ENCODE data around the gene BIVM. TPM values are rescaled to one million over a fixed set of nuclear protein-coding genes. Genes with fewer than 3 reads are reported as not detected.

The BIVM gene
- total and polyA plus RNA-seq, 9 donors = 25.2 to 36.7 (median 29.3) TPM

DNA sequence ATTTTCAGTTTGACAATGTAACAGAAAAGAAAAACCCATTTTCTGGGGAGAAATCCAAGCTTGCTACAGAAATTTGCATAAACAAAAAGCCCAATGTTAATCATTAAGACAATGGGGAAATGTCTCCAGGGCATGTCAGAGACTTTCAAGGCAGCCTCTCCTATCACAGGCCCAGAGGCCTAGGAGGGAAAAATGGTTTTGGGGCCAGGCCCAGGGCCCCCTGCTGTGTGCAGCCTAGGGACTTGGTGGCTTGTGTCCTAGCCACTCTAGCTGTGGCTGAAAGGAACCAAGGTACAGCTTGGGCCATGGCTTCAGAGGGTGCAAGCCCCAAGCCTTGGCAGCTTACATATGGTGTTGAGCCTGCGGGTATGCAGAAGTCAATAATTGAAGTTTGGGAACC is 17.3 kb upstream of the BIVM start:
- no peaks in the 10 kb centered on the region for H3K27me3 ChIP-seq (ENCODE audit: control insufficient read depth, insufficient read depth, low read length)
- no peak for DNase-seq
- 85% methylated on average over 1 of the region's 1 CpG for WGBS (ENCODE audit: insufficient coverage)
- H3K4me3 ChIP-seq (ENCODE audit: low read length) = no peak overlapping the region
- no peaks in the 10 kb centered on the region for H3K4me1 ChIP-seq (ENCODE audit: control insufficient read depth, insufficient read depth, low read length)
- H3K27ac ChIP-seq (ENCODE audit: low read length) = no peak overlapping the region
- peaks cover 7% of the 10 kb centered on the region for H3K36me3 ChIP-seq (ENCODE audit: control insufficient read depth, insufficient read depth, low read length)
- no peaks in the 10 kb centered on the region for H3K9me3 ChIP-seq (replicated peaks; ENCODE audit: control insufficient read depth, low read depth, low read length)

DNA sequence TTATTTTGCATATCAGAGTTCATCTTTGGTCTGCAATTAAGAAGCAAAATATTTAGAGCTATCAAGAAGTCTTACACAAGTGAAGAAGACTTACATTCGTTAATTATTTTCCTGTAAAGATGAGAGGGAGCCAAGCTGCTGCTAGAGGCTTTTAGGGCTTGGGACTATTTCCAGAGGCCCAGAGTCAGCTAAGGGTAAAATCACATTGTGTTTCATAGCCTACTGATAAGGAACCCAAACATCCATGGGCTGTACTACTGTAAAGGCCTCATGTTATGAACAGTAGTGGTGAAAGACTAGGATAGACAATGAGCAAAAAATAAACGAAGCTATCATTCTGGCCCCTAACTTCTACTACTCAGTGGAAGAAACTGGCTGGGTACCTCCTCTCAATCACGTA is 14.4 kb upstream of the BIVM start:
- no peak for DNase-seq
- Histone ChIP-seq H3K9me3 (replicated peaks; ENCODE audit: control insufficient read depth, low read depth, low read length) (no peaks in the 10 kb centered on the region), H3K4me1 (ENCODE audit: control insufficient read depth, insufficient read depth, low read length) (no peaks in the 10 kb centered on the region), H3K27me3 (ENCODE audit: control insufficient read depth, insufficient read depth, low read length) (no peaks in the 10 kb centered on the region), H3K36me3 (ENCODE audit: control insufficient read depth, insufficient read depth, low read length) (peaks cover 15% of the 10 kb centered on the region), H3K4me3 (ENCODE audit: low read length) (no peak overlapping the region), H3K27ac (ENCODE audit: low read length) (no peak overlapping the region)
- WGBS (ENCODE audit: insufficient coverage) = no CpG with 5 or more reads among the region's 3 CpGs

DNA sequence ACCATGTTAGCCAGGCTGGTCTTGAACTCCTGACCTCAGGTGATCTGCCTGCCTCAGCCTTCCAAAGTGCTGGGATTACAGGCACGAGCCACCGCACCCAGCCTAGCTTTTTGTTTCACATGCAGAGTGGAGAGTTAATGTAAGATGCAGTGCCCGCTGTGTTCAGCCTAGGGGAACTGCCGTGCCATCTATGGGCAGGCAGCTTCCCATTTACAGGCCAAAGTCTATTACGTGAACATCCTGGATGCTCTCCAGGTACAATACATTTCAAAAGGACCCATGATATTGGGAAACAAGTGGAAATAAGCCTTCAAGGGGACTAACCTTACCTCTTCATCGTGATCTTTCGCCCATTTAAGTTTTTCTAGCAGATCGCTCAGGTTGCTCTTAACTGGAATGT is 10.2 kb upstream of the BIVM start:
- Histone ChIP-seq H3K4me3 (ENCODE audit: low read length) (no peak overlapping the region), H3K36me3 (ENCODE audit: control insufficient read depth, insufficient read depth, low read length) (peaks cover 30% of the 10 kb centered on the region), H3K27me3 (ENCODE audit: control insufficient read depth, insufficient read depth, low read length) (no peaks in the 10 kb centered on the region), H3K27ac (ENCODE audit: low read length) (no peak overlapping the region), H3K4me1 (ENCODE audit: control insufficient read depth, insufficient read depth, low read length) (no peaks in the 10 kb centered on the region), H3K9me3 (replicated peaks; ENCODE audit: control insufficient read depth, low read depth, low read length) (no peaks in the 10 kb centered on the region)
- 100% methylated on average over 2 of the region's 8 CpGs for WGBS (ENCODE audit: insufficient coverage)
- DNase-seq = no peak

DNA sequence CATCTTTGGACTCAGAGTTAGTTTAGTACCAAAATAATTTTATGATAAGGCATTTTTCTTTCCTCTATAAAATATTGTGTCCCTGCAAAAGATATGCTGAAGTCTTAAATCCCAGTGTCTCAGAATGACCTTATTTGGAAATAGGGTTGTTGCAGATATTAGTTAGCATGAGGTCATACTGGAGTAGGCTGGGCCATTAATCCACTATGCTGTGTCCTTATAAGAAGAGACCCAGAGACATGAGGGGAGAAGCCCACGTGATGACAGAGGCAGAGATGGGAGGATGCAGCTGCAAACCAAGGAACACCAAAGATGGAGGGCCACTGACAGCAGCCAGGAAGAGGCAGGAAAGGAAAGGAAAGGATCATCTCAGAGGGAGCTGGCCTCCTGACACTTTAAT is 6.5 kb upstream of the BIVM start:
- Histone ChIP-seq H3K9me3 (replicated peaks; ENCODE audit: control insufficient read depth, low read depth, low read length) (no peaks in the 10 kb centered on the region), H3K4me3 (ENCODE audit: low read length) (no peak overlapping the region), H3K4me1 (ENCODE audit: control insufficient read depth, insufficient read depth, low read length) (peaks cover 1% of the 10 kb centered on the region), H3K36me3 (ENCODE audit: control insufficient read depth, insufficient read depth, low read length) (peaks cover 23% of the 10 kb centered on the region), H3K27ac (ENCODE audit: low read length) (no peak overlapping the region), H3K27me3 (ENCODE audit: control insufficient read depth, insufficient read depth, low read length) (no peaks in the 10 kb centered on the region)
- WGBS (ENCODE audit: insufficient coverage) = 80% methylated on average over 1 of the region's 1 CpG
- DNase-seq = no peak

DNA sequence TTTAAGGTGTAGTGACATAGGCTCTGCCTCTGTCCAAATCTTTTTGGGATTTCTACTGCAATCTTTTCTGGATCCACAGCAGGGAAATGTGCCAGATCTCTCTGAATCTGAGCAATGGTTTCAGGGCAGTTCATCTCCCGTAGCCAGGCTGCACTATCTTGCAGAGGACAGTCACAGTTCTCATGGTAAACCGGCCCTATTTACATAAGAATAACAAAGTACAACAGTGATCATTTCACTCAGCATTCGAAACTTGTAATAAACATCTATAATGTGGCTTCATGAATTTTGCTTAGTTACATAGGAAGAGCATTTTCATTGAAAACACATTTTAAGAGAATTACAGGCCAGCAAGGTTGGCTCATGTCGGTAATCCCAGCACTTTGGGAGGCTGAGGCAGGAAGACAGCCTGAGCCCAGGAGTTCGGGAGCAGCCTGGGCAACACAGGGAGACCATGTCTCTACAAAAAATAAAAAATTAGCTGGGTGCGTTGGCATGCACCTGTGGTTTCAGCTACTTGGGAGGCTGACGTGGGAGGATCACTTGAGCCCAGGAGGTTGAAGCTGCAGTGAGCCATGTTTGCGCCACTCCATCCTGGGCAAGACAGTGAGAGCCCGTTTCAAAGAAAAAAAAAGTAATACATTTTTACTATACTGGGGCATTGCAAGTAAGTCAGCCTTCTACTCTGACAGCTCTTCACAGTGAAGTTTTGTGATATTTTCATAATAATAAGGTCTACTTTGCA is 5.1 kb upstream of the BIVM start:
- DNase-seq = no peak
- no peaks in the 10 kb centered on the region for H3K27me3 ChIP-seq (ENCODE audit: control insufficient read depth, insufficient read depth, low read length)
- no peak overlapping the region for H3K27ac ChIP-seq (ENCODE audit: low read length)
- 70% methylated on average over 4 of the region's 9 CpGs for WGBS (ENCODE audit: insufficient coverage)
- H3K9me3 ChIP-seq (replicated peaks; ENCODE audit: control insufficient read depth, low read depth, low read length) = no peaks in the 10 kb centered on the region
- H3K4me3 ChIP-seq (ENCODE audit: low read length) = no peak overlapping the region
- peaks cover 18% of the 10 kb centered on the region for H3K36me3 ChIP-seq (ENCODE audit: control insufficient read depth, insufficient read depth, low read length)
- H3K4me1 ChIP-seq (ENCODE audit: control insufficient read depth, insufficient read depth, low read length) = peaks cover 4% of the 10 kb centered on the region

DNA sequence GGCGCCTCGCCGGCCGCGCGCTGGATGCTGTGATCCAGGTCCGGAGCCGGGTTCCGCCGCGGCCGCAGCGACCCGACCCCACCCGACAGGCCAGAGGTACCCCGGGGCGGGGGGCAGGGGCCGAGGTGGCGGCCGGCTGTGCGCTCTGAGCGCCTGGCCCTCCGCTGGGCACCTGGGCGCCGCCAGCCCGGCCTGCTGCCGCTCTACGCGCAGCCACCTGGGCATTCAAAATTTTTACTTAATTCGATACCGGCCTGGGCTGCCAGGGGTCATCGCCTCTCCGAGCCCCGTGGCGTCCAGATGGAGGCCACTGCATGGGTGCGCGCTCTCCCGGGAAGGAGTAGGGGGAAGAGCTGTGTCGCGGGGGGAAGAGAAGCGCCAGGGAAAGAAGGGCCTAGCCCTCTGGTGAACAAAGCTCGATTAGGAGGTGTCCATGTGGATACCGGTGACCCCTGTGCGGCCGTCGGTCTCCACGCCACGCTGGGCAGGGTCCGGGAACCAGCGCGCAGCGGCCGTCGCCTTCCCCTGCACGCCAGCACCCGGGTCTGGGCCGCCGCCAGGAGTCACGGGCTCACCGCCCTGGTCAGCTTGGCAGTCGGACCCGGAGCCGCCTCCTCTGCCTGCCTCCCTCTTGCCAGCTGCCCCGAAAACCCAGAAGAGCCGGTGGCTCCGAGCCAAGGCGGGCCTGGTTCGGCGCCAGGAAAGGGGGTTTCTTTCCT is 666 bp downstream of the BIVM start:
- H3K36me3 ChIP-seq (ENCODE audit: control insufficient read depth, insufficient read depth, low read length) = no peaks in the 10 kb centered on the region
- peak overlapping the region; percentile 65 for H3K27ac ChIP-seq (ENCODE audit: low read length)
- peak overlapping the region; percentile 74 for H3K4me3 ChIP-seq (ENCODE audit: low read length)
- peak; percentile 51 for DNase-seq
- peaks cover 12% of the 10 kb centered on the region for H3K4me1 ChIP-seq (ENCODE audit: control insufficient read depth, insufficient read depth, low read length)
- 0% methylated on average over 60 of the region's 69 CpGs for WGBS (ENCODE audit: insufficient coverage)
- H3K27me3 ChIP-seq (ENCODE audit: control insufficient read depth, insufficient read depth, low read length) = no peaks in the 10 kb centered on the region
- no peaks in the 10 kb centered on the region for H3K9me3 ChIP-seq (replicated peaks; ENCODE audit: control insufficient read depth, low read depth, low read length)

DNA sequence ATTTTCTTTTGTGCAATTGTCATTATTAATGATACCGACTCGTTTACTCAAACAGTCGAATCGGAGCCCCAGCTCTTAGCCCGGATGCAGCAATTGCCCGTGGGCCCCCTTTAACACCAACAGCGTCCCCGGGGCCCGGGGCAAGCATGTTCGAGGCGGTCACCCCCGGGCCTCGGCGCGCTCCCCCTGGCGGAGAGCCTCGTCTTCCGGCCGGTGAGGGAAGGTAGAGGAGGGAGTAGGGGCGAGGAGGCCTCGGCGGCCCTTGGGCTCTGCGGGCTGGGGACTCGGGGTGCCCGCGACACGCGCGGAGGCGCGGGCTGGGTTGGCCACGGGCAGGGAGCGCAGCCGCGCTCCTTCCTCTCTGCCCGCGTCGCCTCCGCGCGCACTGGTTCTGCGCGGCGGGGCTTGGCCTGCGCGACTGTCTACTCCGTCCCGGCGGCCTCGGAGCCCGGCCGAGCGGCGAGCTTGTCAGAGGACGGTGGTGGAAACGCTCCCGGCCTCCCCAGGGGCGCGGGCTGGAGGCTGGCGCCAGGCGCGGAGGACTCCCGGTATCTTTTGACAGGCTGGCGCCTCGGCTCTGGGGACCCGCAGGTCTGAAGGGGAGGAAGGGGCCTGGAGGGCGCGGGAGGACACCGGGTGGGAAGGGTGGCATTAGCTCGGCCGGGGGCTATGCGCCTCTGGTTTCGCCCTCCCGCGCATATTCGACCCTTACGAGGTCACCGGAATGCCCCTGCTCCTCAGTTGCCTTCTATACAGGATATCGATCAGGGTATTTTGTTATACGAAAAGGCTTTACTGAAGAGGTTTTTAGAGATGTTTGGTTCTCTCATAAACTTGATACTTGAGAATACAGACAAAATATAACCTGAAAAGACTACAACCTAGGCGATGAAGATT is 1.5 kb downstream of the BIVM start:
- H3K27me3 ChIP-seq (ENCODE audit: control insufficient read depth, insufficient read depth, low read length) = no peaks in the 10 kb centered on the region
- peak; percentile 92 for DNase-seq
- H3K4me1 ChIP-seq (ENCODE audit: control insufficient read depth, insufficient read depth, low read length) = peaks cover 12% of the 10 kb centered on the region
- no peaks in the 10 kb centered on the region for H3K9me3 ChIP-seq (replicated peaks; ENCODE audit: control insufficient read depth, low read depth, low read length)
- H3K27ac ChIP-seq (ENCODE audit: low read length) = peak overlapping the region; percentile 65
- WGBS (ENCODE audit: insufficient coverage) = under 1% methylated on average over 54 of the region's 81 CpGs
- H3K4me3 ChIP-seq (ENCODE audit: low read length) = peak overlapping the region; percentile 74
- H3K36me3 ChIP-seq (ENCODE audit: control insufficient read depth, insufficient read depth, low read length) = no peaks in the 10 kb centered on the region

DNA sequence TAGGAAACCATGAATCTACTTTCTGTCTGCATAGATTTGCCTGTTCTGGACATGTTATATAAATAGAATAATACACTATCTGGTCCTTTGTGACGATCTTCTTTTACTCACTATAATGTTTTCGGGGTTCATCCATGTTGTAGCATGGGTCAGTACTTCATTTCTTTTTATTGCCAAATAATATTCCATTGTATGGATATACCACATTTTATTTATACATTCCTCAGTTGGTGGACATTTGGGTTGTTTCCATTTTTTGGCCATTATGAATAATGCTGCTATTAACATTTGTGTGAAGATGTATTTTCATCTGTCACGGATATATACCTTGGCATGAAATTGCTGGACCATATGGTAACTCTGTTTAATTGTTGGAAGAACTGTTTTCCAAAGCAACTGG is 6.8 kb downstream of the BIVM start:
- peaks cover 1% of the 10 kb centered on the region for H3K9me3 ChIP-seq (replicated peaks; ENCODE audit: control insufficient read depth, low read depth, low read length)
- peaks cover 10% of the 10 kb centered on the region for H3K36me3 ChIP-seq (ENCODE audit: control insufficient read depth, insufficient read depth, low read length)
- DNase-seq = no peak
- no peaks in the 10 kb centered on the region for H3K27me3 ChIP-seq (ENCODE audit: control insufficient read depth, insufficient read depth, low read length)
- H3K4me3 ChIP-seq (ENCODE audit: low read length) = no peak overlapping the region
- WGBS (ENCODE audit: insufficient coverage) = no CpG with 5 or more reads among the region's 3 CpGs
- no peak overlapping the region for H3K27ac ChIP-seq (ENCODE audit: low read length)
- peaks cover 9% of the 10 kb centered on the region for H3K4me1 ChIP-seq (ENCODE audit: control insufficient read depth, insufficient read depth, low read length)

DNA sequence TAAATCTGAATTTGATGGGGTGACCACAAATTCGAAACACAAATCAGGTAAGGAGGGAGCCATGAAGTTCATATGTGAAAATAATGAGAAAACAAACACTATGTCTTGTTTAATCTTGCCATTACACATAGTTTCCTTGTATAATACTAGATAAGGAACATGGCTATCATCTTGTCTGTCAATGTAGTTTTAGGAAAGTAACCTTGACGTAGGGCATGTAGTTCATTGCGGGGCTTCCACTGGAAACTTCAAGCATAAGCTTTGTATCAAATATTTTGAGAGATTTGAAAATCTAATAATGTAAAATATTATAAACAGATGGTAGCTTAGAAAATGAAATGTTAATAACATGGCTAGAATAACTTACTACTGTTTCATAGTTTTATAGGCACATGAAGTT is 8.8 kb downstream of the BIVM start:
- no peak for DNase-seq
- Histone ChIP-seq H3K4me3 (ENCODE audit: low read length) (no peak overlapping the region), H3K9me3 (replicated peaks; ENCODE audit: control insufficient read depth, low read depth, low read length) (peaks cover 9% of the 10 kb centered on the region), H3K27ac (ENCODE audit: low read length) (no peak overlapping the region), H3K27me3 (ENCODE audit: control insufficient read depth, insufficient read depth, low read length) (no peaks in the 10 kb centered on the region), H3K4me1 (ENCODE audit: control insufficient read depth, insufficient read depth, low read length) (no peaks in the 10 kb centered on the region), H3K36me3 (ENCODE audit: control insufficient read depth, insufficient read depth, low read length) (peaks cover 12% of the 10 kb centered on the region)
- WGBS (ENCODE audit: insufficient coverage) = no CpG with 5 or more reads among the region's 3 CpGs
